HG03139 (cell line): ENCODE data around the gene NLRP11.

Experiments
- ATAC-seq: cut with Tn5 transposase; IDR thresholded peaks from one replicate; pipeline ENCODE4 v1.9.1; 2021; ENCODE audit not compliant: unreplicated experiment

The NLRP11 gene

DNA sequence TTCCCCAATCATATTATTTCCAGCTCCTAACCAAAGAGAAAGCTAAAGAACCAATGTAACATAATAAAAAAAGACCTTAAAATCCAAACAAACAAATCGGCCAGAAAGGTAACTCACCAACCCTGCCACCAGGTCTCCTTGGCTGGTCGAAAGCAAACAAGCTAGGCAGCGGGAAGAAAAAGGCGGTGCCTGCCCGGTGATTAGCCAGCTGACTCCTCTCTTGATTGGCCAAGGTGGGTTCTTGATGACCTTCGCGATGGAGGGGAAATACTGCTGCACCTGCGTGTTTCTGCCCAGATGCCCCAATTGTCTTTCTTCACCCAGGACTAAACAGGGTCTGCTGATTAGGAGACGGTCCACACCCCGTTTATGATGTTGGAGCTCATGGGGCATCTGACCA, at the start of gene NLRP11:
Gene NLRP11, minus strand, starts transcription at position 154 of the 400 bp plus-strand sequence. CDS start 13,825 bp downstream, outside the sequence.
- ATAC-seq: no peak

DNA sequence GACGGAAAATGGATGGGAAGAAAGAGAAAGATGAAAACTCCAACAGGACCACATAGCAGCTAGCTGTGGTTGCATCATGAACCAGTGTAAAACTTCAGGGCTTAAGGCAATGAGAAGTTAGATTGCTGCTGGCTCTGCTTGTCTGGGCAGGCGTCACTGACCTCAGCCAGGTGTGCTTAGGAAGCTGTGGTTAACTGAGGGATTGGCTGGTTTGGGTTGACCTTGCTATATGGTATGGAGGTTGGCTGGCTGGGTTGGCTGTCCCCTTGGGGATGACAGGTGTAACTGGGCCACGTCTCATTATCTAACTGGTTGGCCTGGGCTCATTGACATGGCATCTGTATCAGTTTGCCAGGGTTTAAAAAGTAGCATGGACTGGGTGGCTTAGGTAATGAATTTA, 45.4 kb upstream of the NLRP11 start:
- no peak for ATAC-seq

DNA sequence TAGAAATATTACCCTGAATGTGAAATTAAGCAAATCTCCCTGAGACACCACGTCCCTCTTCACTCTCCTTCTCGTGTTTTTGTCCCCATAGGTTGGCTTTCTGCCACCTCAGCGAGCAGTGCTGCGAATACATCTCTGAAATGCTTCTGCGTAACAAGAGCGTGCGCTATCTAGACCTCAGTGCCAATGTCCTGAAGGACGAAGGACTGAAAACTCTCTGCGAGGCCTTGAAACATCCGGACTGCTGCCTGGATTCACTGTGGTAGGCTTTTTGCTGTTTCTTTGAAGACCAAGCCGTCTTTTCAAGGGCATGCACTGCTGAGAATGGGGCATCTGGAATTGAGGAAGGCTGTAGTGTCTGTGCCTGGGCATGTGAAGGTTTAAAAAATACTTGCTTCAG, 38.9 kb upstream of the NLRP11 start:
- ATAC-seq: no peak

DNA sequence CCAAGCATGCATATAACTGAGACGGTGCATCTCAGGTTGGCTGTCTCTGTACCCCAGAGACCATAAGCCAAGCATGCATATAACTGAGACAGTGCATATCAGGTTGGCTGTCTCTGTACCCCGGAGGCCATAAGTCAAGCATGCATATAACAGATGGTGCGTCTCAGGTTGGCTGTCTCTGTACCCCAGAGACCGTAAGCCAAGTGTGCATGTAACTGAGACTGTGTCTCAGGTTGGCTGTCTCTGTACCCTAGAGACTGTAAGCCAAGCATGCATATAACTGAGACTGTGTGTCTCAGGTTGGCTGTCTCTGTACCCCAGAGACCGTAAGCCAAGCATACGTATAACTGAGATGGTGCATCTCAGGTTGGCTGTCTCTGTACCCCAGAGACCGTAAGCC, 35.3 kb upstream of the NLRP11 start:
- no peak for ATAC-seq

DNA sequence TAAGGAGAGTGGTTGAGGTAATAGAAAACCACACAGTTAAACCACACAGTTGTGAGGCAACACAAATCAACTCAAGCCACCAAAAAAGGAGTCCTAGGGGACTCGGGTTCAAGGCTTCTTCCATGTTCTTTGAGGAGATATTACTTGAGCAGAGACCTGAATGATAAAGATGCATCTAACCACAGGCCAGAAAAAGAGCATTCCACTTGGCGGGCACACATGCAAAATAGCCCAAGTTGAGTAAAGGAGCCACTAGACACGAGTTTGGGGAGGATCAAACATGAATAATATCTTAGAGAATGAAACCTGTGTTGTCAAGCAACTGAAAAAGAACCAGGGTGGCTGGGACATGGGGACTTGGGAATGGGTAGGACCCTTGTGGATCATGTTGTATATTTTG, 34.7 kb upstream of the NLRP11 start:
- no peak for ATAC-seq

DNA sequence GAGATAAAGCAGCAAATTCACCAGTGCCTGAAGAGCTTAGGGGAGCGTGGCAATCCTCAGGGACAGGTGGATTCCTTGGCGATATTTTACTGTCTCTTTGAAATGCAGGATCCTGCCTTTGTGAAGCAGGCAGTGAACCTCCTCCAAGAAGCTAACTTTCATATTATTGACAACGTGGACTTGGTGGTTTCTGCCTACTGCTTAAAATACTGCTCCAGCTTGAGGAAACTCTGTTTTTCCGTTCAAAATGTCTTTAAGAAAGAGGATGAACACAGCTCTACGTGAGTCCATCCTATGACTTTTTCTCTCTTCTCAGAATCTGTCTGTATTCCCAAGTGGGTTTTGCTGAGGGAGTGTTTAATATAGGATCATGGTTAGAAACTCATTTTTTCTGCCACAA, 27.2 kb upstream of the NLRP11 start:
- no peak for ATAC-seq

DNA sequence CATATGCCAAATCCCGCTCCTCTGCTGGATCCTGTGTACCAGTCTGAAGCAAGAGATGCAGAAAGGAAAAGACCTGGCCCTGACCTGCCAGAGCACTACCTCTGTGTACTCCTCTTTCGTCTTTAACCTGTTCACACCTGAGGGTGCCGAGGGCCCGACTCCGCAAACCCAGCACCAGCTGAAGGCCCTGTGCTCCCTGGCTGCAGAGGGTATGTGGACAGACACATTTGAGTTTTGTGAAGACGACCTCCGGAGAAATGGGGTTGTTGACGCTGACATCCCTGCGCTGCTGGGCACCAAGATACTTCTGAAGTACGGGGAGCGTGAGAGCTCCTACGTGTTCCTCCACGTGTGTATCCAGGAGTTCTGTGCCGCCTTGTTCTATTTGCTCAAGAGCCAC, 26.6 kb upstream of the NLRP11 start:
- ATAC-seq: no peak

DNA sequence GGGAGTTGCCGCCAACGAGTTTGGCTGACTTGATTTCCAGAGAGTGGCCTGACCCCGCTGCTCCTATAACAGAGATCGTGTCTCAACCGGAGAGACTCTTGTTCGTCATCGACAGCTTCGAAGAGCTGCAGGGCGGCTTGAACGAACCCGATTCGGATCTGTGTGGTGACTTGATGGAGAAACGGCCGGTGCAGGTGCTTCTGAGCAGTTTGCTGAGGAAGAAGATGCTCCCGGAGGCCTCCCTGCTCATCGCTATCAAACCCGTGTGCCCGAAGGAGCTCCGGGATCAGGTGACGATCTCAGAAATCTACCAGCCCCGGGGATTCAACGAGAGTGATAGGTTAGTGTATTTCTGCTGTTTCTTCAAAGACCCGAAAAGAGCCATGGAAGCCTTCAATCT, 26.2 kb upstream of the NLRP11 start:
- no peak for ATAC-seq

DNA sequence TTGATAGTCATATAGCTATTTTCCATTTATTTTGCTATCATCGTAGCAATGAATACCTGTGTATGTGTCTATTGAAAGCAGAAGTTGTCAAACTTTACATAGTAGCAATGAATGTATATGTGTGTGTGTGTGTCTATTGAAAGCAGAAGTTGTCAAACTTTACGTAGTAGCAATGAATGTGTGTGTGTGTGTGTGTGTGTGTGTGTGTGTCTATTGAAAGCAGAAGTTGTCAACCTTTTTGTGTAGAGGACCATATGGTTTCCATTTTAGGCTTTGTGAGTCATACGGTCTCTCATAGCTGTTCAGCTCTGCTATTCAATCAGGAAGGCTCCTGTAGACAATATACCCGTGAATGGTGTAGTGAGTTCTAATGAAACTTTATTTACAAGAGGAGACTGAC, 25.4 kb upstream of the NLRP11 start:
- no peak for ATAC-seq

DNA sequence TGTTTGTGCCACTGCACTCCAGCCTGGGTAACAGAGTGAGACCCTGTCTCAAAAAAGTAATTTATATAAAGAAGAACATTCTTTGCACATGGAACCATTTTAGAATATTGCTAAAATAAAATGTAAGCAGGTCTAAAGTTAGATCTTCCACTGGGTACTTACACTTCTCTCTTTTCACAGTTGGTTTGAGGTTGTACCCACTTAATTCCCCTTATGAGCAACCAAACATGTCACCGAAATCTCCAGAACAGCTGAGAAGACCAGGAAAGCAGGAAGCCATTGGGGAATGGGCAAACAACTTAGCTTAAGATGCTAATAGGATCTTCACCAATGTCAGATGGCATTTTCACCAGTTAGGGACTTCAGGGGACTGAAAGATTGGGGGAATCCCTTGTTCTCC, 23.4 kb upstream of the NLRP11 start:
- ATAC-seq: no peak

DNA sequence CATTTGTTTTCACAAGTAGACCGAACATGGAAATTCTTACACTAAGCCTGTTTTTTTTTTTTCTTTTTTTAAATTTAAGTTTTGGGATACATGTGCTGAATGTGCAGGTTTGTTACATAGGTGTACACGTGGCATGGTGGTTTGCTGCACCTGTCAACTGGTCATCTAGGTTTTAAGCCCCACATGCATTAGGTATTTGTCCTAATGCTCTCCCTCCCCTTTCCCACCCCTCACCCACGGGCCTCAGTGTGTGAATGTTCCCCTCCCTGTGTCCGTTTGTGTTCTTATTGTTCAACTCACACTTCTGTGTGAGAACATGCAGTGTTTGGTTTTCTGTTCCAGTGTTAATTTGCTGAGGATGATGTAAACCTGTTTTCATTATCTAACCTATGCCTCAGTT, 7.1 kb upstream of the NLRP11 start:
- ATAC-seq: no peak

DNA sequence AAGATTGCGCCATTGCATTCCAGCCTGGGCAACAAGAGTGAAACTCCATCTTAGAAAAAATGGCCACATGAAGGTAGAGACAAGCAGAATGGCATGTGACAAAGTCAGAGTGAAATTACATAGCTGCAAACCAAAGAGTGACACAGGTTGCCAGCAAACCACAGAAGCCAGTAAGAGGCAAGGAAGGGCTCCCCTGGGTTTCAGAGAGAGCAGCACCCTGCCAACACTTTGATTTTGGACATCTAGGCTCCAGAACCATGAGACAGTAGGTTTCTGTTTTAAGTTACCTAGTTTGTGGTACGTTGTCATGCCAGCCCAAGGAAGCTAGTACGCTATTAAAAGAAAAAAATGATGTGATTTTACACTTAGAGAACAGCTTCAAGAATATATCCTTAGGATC, 6.5 kb upstream of the NLRP11 start:
- ATAC-seq: no peak

DNA sequence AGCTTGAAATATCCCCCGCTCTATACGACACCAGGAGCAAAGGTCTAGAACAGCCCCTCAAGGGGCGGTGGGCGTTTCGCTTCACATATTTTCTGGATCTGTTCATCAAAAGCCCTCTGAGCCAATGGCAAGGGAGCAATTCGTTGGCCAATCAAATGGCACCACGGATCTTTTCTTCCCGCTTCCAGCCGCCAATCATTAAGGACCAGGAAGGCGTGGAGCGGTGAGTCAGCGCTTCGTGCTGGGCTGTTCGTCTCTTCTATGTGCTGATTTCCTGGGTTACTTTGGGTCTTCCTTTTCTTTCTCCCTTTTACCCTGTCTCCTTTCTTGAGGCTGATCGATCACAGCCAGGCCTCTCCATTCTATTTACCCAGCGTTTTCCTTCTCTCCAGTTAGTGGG, 4.5 kb upstream of the NLRP11 start, which contains the start of gene NLRP4:
Gene NLRP4, plus strand, starts transcription at position 201 of the 400 bp plus-strand sequence. CDS start 15,541 bp downstream, outside the sequence.
- no peak for ATAC-seq

DNA sequence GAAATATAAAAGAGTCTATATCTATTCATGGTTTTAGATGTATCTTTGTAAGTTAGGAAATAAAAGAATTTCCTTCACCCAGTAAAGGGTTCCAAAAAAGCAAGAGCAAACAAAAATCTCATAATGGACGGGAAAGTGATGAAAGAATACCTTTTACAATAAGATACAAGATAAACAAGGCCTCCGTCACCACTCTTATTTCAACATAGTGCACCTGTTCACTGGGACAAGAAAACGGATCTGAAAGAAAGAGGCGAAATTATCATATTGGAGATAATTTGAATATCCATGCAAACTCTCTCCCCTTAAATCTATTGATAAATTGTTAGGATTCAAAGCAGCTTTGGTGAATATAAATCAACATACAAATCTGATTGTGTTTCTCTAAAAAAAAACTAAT, 877 bp upstream of the NLRP11 start:
- no peak for ATAC-seq

DNA sequence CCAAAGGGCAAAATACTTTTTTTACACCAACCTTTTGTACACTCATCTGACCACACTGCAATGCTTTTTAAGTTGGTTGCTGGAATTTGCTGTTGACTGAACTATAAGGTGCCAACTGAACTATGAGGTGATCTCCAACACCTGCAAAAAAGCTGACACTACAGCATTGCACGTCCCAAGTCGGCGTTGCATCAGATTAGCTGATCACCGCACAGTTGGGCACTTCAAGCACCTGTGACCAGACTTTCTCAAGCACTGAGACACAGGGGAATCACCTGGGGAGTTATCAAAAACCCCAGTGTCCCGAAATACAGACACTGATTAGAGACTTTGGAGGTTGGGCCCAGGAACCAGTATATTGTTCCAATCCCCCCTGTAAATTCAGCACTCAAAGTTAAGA, 1.1 kb downstream of the NLRP11 start:
- no peak for ATAC-seq

DNA sequence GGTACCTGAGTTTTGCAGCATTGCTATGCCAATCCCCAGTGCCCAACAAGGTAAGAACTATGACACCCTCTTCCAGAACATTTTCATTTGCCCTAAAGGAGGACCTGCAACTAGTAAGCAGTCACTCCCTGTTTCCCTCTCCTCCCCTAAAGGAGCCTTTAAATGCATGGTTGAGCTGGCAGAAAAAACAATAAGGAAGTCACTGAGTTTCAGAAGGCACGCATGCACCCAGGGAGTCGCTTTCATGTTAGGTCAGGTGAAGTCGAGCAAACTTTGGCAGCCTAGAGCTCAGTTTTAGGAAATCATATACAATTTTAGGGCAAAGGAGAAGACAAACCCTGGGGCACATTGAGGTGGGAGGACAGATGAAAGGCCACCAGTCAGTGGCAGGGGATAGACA, 11.8 kb downstream of the NLRP11 start:
- no peak for ATAC-seq

DNA sequence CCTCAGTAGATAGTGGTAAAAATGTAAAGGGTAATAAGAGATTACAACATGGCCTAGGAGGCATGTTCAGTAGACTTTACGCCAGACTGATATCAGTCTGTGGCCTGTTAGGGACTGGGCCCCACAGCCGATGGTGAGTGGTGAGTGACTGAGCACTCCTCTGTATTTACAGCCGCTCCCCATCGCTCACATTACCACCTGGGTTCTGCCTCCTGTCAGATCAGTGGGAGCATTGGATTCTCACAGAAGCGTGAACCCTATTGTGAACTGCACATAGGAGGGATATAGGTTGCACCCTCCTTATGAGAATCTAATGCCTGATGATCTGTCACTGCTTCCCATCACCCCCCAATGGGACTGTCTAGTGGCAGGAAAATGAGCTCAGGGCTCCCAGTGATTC, 17.9 kb downstream of the NLRP11 start:
- no peak for ATAC-seq

DNA sequence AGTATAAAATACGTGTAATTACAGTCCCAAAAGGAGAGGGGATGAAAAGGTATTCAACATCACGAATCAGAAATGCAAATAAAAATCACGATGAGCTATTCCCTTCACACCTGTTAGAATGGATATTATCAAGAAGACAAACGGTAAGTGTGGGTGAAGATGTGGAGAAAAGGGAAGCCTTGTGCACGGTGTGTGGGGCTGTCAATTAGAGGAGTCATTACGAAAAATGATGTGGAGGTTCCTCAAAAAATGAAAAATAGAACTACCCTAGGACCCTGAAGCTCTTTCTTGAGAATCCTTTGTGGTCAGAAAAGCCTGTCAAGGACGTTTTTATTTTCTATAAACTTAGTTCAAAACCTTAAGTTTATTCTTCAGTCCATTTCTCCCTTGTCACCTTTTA, 19.4 kb downstream of the NLRP11 start:
- no peak for ATAC-seq

DNA sequence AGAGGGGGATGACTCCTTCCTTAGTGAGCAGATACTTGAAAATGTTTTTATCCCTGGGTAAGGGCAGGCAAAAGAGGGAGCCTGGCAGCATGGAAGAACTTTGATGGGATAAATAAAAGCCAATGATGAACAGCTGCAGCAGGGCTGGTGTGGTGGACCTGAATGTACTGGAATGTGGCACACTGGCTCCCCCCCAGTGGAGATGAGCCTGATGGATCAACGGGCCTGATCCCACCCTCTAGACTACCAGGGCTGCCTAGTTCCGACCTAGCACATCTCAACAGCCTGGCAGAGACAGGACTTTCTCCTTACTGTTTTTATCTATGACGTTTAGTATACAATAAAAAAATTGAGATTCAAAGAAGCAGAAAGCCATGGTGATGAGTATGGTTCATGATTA, 20.5 kb downstream of the NLRP11 start:
- no peak for ATAC-seq

DNA sequence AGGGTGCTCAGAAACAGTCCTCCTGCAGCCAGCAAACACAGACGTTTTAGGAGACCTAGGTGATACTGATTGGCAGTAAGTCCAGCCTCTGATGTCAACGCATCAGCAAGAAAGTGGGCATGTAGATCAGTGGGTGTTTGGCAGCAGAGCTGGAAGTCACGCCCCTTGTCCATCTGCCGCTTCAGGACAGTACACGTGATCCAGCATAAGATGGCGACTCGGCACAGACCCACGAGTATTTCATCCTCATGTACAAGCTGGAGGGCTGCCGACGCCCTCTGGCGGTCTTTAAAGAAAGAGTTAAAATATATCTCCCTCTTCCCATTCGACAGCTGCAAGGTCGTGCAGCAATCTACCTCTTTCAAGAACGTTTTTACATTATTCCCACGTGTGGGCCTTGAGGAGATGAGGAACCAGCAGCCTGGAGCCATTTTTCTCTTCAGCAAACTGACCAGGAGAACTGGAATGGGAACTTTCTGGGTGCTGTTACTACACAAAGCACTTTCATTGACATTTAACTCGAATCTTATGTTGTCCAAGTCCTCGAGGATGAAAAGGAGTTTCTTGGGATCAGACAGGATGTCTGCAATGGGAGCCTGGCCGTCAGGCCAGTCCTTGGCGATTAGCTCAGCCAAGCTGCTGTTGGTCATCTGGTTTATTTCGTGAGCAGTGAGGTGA, 22.3 kb downstream of the NLRP11 start:
- no peak for ATAC-seq

DNA sequence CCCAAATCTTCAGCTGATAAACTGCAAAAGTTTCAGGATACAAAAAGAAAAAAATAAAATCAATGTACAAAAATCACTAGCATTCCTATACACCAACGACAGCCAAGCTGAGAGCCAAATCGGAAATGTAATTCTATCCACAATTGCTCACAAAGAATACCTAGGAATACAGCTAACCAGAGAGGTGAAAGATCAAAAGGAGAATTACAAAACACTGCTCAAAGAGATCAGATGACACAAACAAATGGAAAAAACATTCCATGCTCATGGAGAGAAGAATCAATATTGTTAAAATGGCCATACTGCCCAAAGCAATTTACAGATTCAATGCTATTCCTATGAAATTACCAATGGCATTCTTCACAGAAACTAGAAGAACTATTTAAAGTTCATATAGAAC, 29.5 kb downstream of the NLRP11 start:
- no peak for ATAC-seq

DNA sequence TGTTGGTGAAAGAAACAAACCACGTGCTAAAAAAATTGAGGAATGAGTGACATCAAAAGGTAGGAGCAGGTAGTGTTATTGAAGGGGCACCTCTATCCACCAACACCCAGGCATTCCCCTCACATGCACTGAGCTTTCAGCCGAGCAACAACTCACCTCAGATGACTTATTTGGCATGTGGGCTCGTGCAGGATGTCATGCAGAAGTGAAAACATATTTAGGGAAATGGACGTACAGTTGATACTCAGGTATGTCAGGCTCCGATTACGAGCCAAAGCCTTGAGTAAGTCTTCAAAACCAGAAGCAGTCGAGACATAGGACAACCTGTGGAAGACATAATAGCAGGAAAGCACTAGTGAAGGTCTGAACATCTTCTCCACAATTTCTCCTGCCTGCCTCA, 30.4 kb downstream of the NLRP11 start:
- no peak for ATAC-seq

DNA sequence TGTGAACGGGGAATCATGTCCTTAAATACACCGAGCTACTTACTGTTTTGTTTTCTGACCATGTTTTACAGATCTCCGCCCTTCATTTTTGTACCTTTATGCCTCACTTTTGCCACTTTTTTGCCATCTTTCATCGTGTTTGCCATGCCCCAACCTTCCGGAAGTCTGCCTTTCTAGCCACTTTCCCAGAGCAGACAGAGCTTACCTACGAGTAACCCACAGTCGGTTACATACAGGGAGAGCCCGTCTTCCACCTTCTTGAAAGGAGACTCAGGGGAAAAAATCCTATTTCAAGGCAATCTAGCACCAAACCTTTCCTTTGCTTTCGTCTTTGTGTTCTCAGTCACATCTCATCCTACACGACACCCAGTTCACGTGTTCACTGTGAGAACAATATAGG, 36.8 kb downstream of the NLRP11 start:
- no peak for ATAC-seq
